ENCODE results near the gene GABPB1.

The GABPB1 gene

DNA sequence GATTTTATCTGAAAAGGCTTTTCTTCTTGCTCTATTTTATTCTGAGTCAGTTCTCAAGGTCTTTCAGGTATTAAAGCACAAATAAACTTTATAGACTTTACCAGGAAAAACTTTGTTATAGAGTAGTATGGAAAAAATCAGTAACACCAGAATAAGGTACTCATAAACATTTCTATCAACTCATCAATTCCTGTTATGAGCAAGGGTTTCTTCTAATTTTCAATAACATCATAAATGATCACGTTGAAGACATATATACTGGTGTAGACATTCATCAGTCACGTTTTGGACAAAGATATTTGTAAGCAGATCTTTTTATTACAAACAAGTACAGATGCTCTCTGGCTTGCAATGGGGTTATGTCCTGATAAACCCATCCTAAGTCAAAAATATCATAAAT lies 79.9 kb downstream of the GABPB1 start:
- DNase-seq, result no peak

DNA sequence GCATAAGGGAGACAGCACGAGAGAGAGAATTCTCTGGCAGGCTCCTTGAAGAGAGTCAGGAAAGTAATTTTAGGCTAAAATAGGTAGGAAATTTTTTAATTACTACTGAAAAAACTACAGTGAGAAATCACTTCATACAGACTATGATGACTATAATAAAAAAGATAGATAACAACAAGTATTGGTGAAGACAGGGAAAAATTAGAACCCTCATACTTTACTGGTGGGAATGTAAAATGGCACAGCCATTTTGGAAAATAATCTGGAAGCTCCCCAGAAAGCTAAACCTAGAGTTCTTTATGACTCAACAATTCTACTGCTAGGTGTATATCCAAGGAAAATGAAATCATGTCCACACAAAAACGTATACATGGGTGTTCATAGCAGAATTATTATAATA lies 87.4 kb downstream of the GABPB1 start:
- no peak for DNase-seq

- peak; percentile 45 for DNase-seq
Observed at GRCh38 chr15:50265620-50266019, 89.4 kb downstream of the GABPB1 start, which contains the start of gene HDC. HDC (minus strand) TSS chr15:50265726; CDS start chr15:50265623, 103 bp downstream.

GRCh38 chr15:50262533-50262932 lies 92.5 kb downstream of the GABPB1 start:
- peak; percentile 75 for DNase-seq

GRCh38 chr15:50261981-50262380 lies 93.0 kb downstream of the GABPB1 start:
- DNase-seq, result peak; percentile 78

DNA sequence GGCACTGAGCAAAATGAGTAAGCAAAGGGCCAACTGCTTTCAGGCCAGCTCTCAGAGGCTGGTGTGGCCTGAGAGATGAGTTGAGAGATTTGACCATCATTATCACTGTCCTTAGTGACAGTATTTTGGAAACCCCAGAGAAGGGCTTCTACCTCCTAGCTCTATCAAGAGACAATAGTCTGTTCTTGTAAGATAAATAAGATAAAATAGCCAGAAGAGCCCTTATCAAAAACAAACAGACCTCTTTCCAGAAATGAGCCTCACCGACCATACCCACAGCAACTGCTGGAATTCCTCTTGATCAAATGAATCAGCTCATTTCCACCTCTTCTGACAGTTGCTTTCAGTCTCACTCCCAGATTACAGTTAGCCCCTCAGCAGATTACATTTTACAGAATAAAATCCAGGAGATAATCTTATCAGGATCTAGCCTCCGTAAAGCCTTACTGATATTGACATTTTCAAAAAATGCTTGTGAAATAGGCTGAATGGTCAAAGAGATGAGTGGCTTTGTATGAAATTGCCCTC lies 94.0 kb downstream of the GABPB1 start:
- peak; percentile 95 for DNase-seq

- DNase-seq, result peak; percentile 76
Observed at GRCh38 chr15:50259276-50259675, 95.7 kb downstream of the GABPB1 start.

- peak; percentile 84 for DNase-seq
Observed at GRCh38 chr15:50257924-50258323, 97.1 kb downstream of the GABPB1 start.

- DNase-seq, result no peak
Observed at GRCh38 chr15:50257332-50257731, 97.7 kb downstream of the GABPB1 start.

- DNase-seq, result peak; percentile 65
Observed at GRCh38 chr15:50256188-50257041, 98.6 kb downstream of the GABPB1 start.

DNA sequence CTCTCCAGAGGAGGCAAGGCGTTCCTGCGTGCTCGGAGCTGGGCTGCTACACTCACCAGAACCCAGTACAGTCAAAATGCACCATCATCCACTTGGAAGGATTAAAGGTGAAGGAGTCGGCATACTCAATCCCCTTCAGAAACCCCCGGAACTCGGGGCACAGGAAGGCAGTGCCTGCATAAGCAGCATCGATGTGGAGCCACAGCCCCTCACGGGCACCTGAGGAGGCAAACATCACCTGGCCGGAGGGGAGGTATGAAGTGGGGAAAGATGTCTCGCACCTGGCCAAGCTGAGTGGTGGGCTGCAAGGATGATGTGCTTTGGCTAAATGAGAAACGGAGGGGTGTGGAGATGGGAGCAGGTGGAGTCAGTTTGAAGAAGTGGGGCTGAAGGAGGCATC lies 102.4 kb downstream of the GABPB1 start:
- DNase-seq, result no peak

GRCh38 chr15:50251638-50252182 lies 103.3 kb downstream of the GABPB1 start:
- DNase-seq, result no peak

- no peak for DNase-seq
Observed at GRCh38 chr15:50250760-50251394, 104.1 kb downstream of the GABPB1 start.

DNA sequence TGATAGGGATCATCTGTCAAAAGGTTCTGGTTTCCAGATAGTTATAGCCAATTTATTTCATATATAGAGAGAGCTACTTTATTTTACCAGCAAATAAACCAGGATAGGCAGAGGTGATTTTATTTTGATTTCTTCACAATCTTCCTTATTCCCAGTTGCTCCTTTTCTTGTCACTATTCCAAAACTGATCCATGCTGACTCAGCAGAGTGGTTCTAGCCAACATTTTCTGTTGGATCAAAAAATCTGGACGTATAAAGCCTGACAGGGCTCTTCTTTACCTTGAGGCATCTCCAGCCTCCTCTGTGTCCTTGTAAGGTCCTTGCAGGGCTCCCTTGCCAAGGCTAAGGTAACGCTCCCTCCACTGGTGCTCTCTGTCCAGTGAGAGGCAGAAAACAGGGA lies 105.3 kb downstream of the GABPB1 start:
- no peak for DNase-seq

GRCh38 chr15:50248994-50249582 lies 105.9 kb downstream of the GABPB1 start:
- no peak for DNase-seq

DNA sequence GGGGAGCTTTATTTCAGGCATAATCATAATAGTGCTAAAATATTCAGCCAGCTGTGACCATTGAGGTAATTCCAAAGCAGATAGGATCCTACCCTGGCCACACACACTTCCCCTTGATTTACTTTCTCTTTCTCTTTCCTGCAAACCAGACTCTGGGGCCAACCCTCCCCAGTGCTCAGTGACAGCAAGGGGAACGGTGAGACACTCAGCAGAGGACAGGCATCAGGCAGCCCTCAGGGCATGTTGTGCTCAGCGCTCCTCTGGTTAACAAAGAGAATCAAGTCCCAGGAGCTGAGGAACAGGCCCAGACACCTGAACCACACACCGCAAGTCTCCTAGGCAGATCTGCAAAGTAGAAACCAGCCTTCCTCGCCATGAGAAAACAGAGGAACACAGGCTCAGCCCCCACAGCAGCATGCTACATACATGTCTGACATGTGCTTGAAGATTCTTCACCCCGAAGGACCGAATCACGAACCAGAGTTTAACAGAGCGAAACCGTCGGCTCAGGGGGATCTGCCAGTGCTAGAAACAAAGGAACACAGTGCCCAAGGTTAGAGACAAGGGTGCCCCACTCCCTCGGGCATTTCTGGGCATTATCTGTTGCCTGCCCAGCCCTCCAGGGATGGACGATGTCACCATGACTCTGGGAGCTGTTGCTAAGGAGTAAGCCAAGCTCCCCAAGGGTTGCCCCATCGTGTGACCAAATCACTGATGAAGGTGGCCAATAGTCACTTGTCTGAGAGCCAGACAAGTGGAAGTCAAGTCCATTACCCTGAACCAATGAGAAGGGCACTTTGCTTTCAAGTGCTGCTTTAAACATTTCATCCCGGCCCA lies 107.0 kb downstream of the GABPB1 start:
- peak; percentile 79 for DNase-seq

DNA sequence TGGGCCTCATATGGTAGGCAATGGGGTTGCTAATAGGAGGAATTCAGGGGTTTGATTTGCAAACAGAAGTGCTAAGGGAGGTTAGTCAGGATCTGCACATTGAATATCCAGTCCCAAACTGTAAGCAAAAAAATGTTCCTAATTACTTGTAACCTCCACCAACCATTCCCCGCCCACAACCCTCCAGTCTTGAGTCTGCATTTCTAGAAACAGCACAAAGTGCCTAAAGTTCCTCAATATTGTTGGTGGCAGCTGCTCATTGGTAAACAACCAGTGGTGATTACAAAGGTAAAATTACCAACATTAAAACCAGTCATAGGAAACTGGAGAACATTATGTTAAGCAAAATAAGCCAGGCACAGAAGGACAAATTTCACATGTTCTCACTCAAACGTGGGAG lies 108.4 kb downstream of the GABPB1 start:
- no peak for DNase-seq

GRCh38 chr15:50244959-50245624 lies 109.9 kb downstream of the GABPB1 start:
- DNase-seq, result no peak

- peak; percentile 32 for DNase-seq
Observed at GRCh38 chr15:50244153-50244552, 110.8 kb downstream of the GABPB1 start.

- peak; percentile 53 for DNase-seq
Observed at GRCh38 chr15:50241684-50242450, 113.1 kb downstream of the GABPB1 start.

DNA sequence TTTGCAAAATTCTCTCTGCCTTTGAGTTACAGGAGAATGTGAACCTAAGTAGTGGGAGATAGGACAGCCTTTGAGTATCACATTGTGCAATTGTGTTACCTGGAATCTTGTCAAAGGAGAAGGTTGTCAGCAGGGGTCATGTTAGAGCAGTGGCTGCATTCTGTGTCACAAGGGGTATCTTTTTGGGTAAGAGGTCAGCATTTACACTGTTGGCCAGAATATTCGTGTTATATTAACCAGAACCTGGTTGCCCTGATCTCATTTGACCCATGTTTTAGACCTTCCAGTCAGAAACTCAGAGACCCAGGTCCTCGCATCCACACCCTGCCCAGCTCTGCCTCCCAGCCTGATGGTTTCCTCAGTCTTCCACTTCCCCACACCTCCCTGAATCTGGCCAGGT lies 116.7 kb downstream of the GABPB1 start:
- no peak for DNase-seq
